Hepatocyte (in vitro differentiated cells): ENCODE results near the gene ZCCHC9. TPM values are rescaled to one million over a fixed set of nuclear protein-coding genes. Genes with fewer than 3 reads are reported as not detected.
A peak's percentile ranks its signal among the peaks of the same experiment; 100 is the strongest.
"Not testable (repeated sequence)": the region's sequence is repeated elsewhere in the genome, so short reads cannot be mapped to it uniquely, and the experiment has no call there.

Source experiments
- DNase-seq: peaks from one replicate; pipeline ENCODE4 v3.0.0-alpha.2; 2016; ENCODE audit warnings: low spot score
- H2AFZ ChIP-seq: fragments of 200-600 bp; sonication (generic); 2 replicates; pipeline ENCODE4 v1.6.0; 2016; ENCODE audit warnings: antibody characterized with exemption, mild to moderate bottlenecking
- H3K27ac ChIP-seq: fragments of 200-600 bp; sonication (generic); 2 replicates; pipeline ENCODE4 v1.5.1; 2016; ENCODE audit warnings: mild to moderate bottlenecking
- H3K27me3 ChIP-seq: fragments of 200-600 bp; sonication (generic); 2 replicates; pipeline ENCODE4 v1.6.1; 2016
- H3K36me3 ChIP-seq: fragments of 200-600 bp; sonication (generic); replicated peaks from 2 replicates; pipeline ENCODE4 v1.5.1; 2016; ENCODE audit warnings: low read depth; ENCODE audit not compliant: insufficient read depth
- H3K4me1 ChIP-seq: fragments of 200-600 bp; sonication (generic); 2 replicates; pipeline ENCODE4 v1.5.1; 2016; ENCODE audit warnings: mild to moderate bottlenecking, moderate library complexity; ENCODE audit not compliant: insufficient read depth
- H3K4me2 ChIP-seq: fragments of 200-600 bp; sonication (generic); 2 replicates; pipeline ENCODE4 v1.6.0; 2016
- H3K4me3 ChIP-seq: fragments of 200-600 bp; sonication (generic); 2 replicates; pipeline ENCODE4 v1.5.1; 2016; ENCODE audit warnings: mild to moderate bottlenecking
- H3K79me2 ChIP-seq: fragments of 200-600 bp; sonication (generic); 2 replicates; pipeline ENCODE4 v1.6.0; 2017; ENCODE audit warnings: mild to moderate bottlenecking
- H3K9me2 ChIP-seq: fragments of 200-600 bp; sonication (generic); replicated peaks from 2 replicates; pipeline ENCODE4 v1.6.0; 2017; ENCODE audit warnings: mild to moderate bottlenecking; ENCODE audit not compliant: insufficient read depth
- H3K9me3 ChIP-seq: fragments of 200-600 bp; sonication (generic); 2 replicates; pipeline ENCODE4 v1.5.1; 2016; ENCODE audit warnings: low read depth, mild to moderate bottlenecking
- H4K20me1 ChIP-seq: fragments of 200-600 bp; sonication (generic); 2 replicates; pipeline ENCODE4 v1.6.0; 2016; ENCODE audit warnings: mild to moderate bottlenecking; ENCODE audit not compliant: insufficient read depth, poor library complexity, severe bottlenecking
- CTCF ChIP-seq: fragments of 200-600 bp; sonication (generic); IDR thresholded peaks from 2 replicates; pipeline ENCODE4 v1.5.1; 2016; ENCODE audit warnings: antibody characterized with exemption, mild to moderate bottlenecking; ENCODE audit not compliant: poor library complexity
- EZH2 ChIP-seq: fragments of 200-600 bp; sonication (generic); IDR thresholded peaks from 2 replicates; pipeline ENCODE4 v1.6.1; 2016; ENCODE audit warnings: antibody characterized with exemption, mild to moderate bottlenecking, borderline replicate concordance
- EZH2phosphoT487 ChIP-seq: fragments of 200-600 bp; sonication (generic); IDR thresholded peaks from one replicate; pipeline ENCODE4 v1.6.1; 2018; ENCODE audit warnings: antibody characterized with exemption, mild to moderate bottlenecking, low read depth, moderate library complexity; ENCODE audit not compliant: unreplicated experiment, severe bottlenecking
- WGBS: methylation state at CpG from one replicate; pipeline ENCODE4 v1.1.6; 2016; ENCODE audit warnings: low lambda C conversion rate; ENCODE audit errors: missing lambda C conversion rate; 5-methylcytosine and 5-hydroxymethylcytosine counted together
- polyA plus RNA-seq: library from polyadenylated mRNA; unstranded; fragments of >200 nt; fragmentation: Nextera tagmentation; extraction: Ambion mirVana; gene quantifications from 2 replicates; pipeline ENCODE4 v1.2.1, GENCODE V29; 2016
- total RNA-seq: library from RNA; depleted of rRNA; stranded (reverse); fragments of >200 nt; gene quantifications from 2 replicates; pipeline ENCODE4 v1.2.3, GENCODE V29; 2014

Gene ZCCHC9
- total and polyA plus RNA-seq, 2 experiments from 2014 or later: 22.8 to 35.2 TPM

GRCh38 chr5:81292130-81292529 is 9.3 kb upstream of the ZCCHC9 start:
- Histone ChIP-seq H3K4me1 (no peaks in the 10 kb centered on the region), H3K9me3 (no peaks in the 10 kb centered on the region), H3K4me3 (no peak overlapping the region), H3K27me3 (no peaks in the 10 kb centered on the region), H4K20me1 (no peaks in the 10 kb centered on the region), H3K36me3 (no peaks in the 10 kb centered on the region), H3K4me2 (no peak overlapping the region), H3K27ac (no peak overlapping the region), H2AFZ (no peak overlapping the region), H3K79me2 (peaks cover 79% of the 10 kb centered on the region), H3K9me2 (no peaks in the 10 kb centered on the region)
- WGBS: 95% methylated on average over 2 of the region's 2 CpGs
- no peak for TF ChIP-seq EZH2
- TF ChIP-seq CTCF: no peak
- no peak for TF ChIP-seq EZH2phosphoT487
- DNase-seq: no peak

DNA sequence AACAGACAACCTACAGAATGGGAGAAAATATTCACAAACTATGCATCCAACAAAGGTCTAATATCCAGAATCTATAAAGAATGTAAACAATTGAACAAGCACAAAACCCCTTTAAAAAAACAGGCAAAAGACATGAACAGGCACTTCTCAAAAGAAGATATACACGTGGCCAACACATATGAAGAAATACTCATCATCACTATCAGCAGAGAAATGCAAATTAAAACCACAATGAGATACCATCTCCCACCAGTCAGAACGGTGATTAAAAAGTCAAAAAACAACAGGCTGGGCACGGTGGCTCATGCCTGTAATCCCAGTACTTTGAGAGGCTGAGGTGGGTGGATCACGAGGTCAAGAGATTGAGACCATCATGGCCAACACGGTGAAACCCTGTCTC is 7.4 kb upstream of the ZCCHC9 start:
- WGBS: 96% methylated on average over 5 of the region's 5 CpGs
- H3K27me3 ChIP-seq, H3K9me3 ChIP-seq, H3K36me3 ChIP-seq, H3K4me1 ChIP-seq, H2AFZ ChIP-seq, H3K4me3 ChIP-seq, H3K4me2 ChIP-seq, DNase-seq, H3K9me2 ChIP-seq, H3K27ac ChIP-seq, H4K20me1 ChIP-seq: not testable (repeated sequence)
- peaks cover 78% of the 10 kb centered on the region for H3K79me2 ChIP-seq

DNA sequence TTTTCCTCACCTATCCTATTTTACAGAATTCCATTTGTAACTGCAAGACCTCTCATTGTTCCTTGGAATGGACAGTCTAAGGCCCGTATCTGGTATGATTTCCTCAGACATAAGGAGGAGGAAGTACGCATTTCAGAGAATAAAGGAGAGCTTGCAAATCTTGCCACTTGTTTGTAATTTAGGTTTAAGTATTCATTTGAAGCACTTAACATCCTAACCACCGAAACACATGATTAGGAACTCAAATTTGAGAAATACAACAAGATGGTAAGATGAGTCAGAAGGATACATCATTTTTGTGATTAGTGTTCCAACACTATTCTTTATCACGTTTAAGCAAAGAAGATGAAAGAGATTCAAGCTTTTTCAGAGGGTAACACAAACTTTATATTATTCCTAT is 3.9 kb upstream of the ZCCHC9 start:
- Histone ChIP-seq H3K27ac (no peak overlapping the region), H4K20me1 (no peaks in the 10 kb centered on the region), H3K4me2 (no peak overlapping the region), H3K9me2 (no peaks in the 10 kb centered on the region), H3K79me2 (peaks cover 65% of the 10 kb centered on the region), H3K4me1 (peaks cover 13% of the 10 kb centered on the region), H3K9me3 (no peaks in the 10 kb centered on the region), H3K4me3 (no peak overlapping the region), H2AFZ (no peak overlapping the region), H3K27me3 (no peaks in the 10 kb centered on the region), H3K36me3 (no peaks in the 10 kb centered on the region)
- 90% methylated on average over 4 of the region's 4 CpGs for WGBS
- TF ChIP-seq EZH2phosphoT487 (no peak), CTCF (no peak), EZH2 (no peak)
- DNase-seq: no peak

GRCh38 chr5:81300921-81301270 is 491 bp upstream of the ZCCHC9 start:
- DNase-seq: no peak

More at GRCh38 chr5:81300921-81301270, 491 bp upstream of the ZCCHC9 start:
- Histone ChIP-seq H4K20me1 (no peaks in the 10 kb centered on the region), H2AFZ (peak overlapping the region; percentile 70), H3K9me3 (no peaks in the 10 kb centered on the region), H3K4me1 (peaks cover 15% of the 10 kb centered on the region), H3K27me3 (no peaks in the 10 kb centered on the region), H3K9me2 (no peaks in the 10 kb centered on the region), H3K27ac (peak overlapping the region; percentile 94), H3K79me2 (peaks cover 63% of the 10 kb centered on the region), H3K36me3 (no peaks in the 10 kb centered on the region), H3K4me2 (peak overlapping the region; percentile 90), H3K4me3 (peak overlapping the region; percentile 57)
- 0% methylated on average over 2 of the region's 2 CpGs for WGBS
- TF ChIP-seq CTCF: no peak
- no peak for TF ChIP-seq EZH2phosphoT487
- no peak for TF ChIP-seq EZH2
